Hepatocyte (in vitro differentiated cells): Measurements from ENCODE around the gene LTB4R.

ENCODE experiments used
- CTCF ChIP-seq: fragments of 200-600 bp; sonication (generic); IDR thresholded peaks from 2 replicates; pipeline ENCODE4 v1.5.1; 2016; ENCODE audit warnings: antibody characterized with exemption, mild to moderate bottlenecking; ENCODE audit not compliant: poor library complexity
- EZH2 ChIP-seq: fragments of 200-600 bp; sonication (generic); IDR thresholded peaks from 2 replicates; pipeline ENCODE4 v1.6.1; 2016; ENCODE audit warnings: antibody characterized with exemption, mild to moderate bottlenecking, borderline replicate concordance
- EZH2phosphoT487 ChIP-seq: fragments of 200-600 bp; sonication (generic); IDR thresholded peaks from one replicate; pipeline ENCODE4 v1.6.1; 2018; ENCODE audit warnings: antibody characterized with exemption, mild to moderate bottlenecking, low read depth, moderate library complexity; ENCODE audit not compliant: unreplicated experiment, severe bottlenecking

GRCh38 chr14:24263848-24264247 lies 47.5 kb upstream of the LTB4R start:
- TF ChIP-seq EZH2 (no peak), CTCF (no peak), EZH2phosphoT487 (no peak)
